Activated T-cell treated with anti-CD3 and anti-CD28 coated beads, Interleukin-2, amount 50 U/mL, for 72 hours (primary cell): ENCODE measurements around the gene TEDC2. TPM values are rescaled to one million over a fixed set of nuclear protein-coding genes. Genes with fewer than 3 reads are reported as not detected.
"Not testable (repeated sequence)": the region's sequence is repeated elsewhere in the genome, so short reads cannot be mapped to it uniquely, and the experiment has no call there.

Source experiments
- ATAC-seq, 2 donors: fragments of 150-1000 bp; cut with Tn5 transposase; replicated peaks in 1 of 2; 2 replicates each; pipeline ENCODE4 v1.10.0; 2021; ENCODE audit warnings: moderate library complexity in 2 of 2, mild to moderate bottlenecking in 1 of 2
- DNase-seq, 2 donors: peaks; one replicate each; pipeline ENCODE4 v3.0.0; 2021 to 2022; ENCODE audit warnings: mixed read lengths in 1 of 2
- H3K27ac Mint-ChIP-seq: one replicate; pipeline ENCODE4 v1.8.0; 2022; ENCODE audit warnings: mild to moderate bottlenecking, moderate library complexity, mixed read lengths
- H3K27me3 Mint-ChIP-seq: one replicate; pipeline ENCODE4 v1.8.0; 2022; ENCODE audit warnings: low read depth, mixed read lengths
- H3K36me3 Mint-ChIP-seq, 2 donors: one replicate each; pipeline ENCODE4 v1.8.0; 2022; ENCODE audit warnings: mixed read lengths in 2 of 2, mild to moderate bottlenecking in 1 of 2; ENCODE audit not compliant: insufficient read depth in 2 of 2
- H3K4me1 Mint-ChIP-seq: one replicate; pipeline ENCODE4 v1.8.0; 2022; ENCODE audit warnings: low read depth, mixed read lengths
- H3K4me3 Mint-ChIP-seq, 2 donors: one replicate each; pipeline ENCODE4 v1.8.0; 2022; ENCODE audit warnings: mild to moderate bottlenecking in 2 of 2, mixed read lengths in 2 of 2, moderate library complexity in 2 of 2
- H3K9me3 Mint-ChIP-seq, 2 donors: one replicate each; pipeline ENCODE4 v1.8.0; 2022; ENCODE audit warnings: mixed read lengths in 2 of 2
- total RNA-seq, 2 donors: library from RNA; stranded (reverse); gene quantifications; one replicate each; pipeline ENCODE4 v1.2.3, GENCODE V29; 2022

The TEDC2 gene
- total RNA-seq, 2 donors from 2014 or later, result 23.0 to 32.7 TPM

GRCh38 chr16:2471653-2472487 is 12.0 kb downstream of the TEDC2 start:
- Mint-ChIP-seq H3K27ac (no peak overlapping the region), H3K9me3 (no peaks in the 10 kb centered on the region), H3K4me1 (peaks cover 22% of the 10 kb centered on the region), H3K36me3 (no peaks in the 10 kb centered on the region), H3K27me3 (peaks cover 26% of the 10 kb centered on the region), H3K4me3 (peak overlapping the region; percentile 29 to 62)
- no peak for DNase-seq
- no peak for ATAC-seq

DNA sequence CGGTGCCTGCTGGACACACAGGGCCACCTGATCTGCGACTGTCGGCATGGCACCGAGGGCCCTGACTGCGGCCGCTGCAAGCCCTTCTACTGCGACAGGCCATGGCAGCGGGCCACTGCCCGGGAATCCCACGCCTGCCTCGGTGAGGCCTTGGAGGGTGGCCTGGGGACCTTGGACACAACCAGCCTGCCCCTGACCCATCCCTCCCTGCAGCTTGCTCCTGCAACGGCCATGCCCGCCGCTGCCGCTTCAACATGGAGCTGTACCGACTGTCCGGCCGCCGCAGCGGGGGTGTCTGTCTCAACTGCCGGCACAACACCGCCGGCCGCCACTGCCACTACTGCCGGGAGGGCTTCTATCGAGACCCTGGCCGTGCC is 12.6 kb downstream of the TEDC2 start:
- H3K4me1 Mint-ChIP-seq, result peaks cover 21% of the 10 kb centered on the region
- H3K9me3 Mint-ChIP-seq, result no peaks in the 10 kb centered on the region
- peak overlapping the region in 1 of 2 donors; percentile 71 for H3K4me3 Mint-ChIP-seq
- ATAC-seq (no peak), DNase-seq (no peak)
- H3K27me3 Mint-ChIP-seq, result peaks cover 26% of the 10 kb centered on the region
- no peak overlapping the region for H3K27ac Mint-ChIP-seq
- no peaks in the 10 kb centered on the region for H3K36me3 Mint-ChIP-seq

DNA sequence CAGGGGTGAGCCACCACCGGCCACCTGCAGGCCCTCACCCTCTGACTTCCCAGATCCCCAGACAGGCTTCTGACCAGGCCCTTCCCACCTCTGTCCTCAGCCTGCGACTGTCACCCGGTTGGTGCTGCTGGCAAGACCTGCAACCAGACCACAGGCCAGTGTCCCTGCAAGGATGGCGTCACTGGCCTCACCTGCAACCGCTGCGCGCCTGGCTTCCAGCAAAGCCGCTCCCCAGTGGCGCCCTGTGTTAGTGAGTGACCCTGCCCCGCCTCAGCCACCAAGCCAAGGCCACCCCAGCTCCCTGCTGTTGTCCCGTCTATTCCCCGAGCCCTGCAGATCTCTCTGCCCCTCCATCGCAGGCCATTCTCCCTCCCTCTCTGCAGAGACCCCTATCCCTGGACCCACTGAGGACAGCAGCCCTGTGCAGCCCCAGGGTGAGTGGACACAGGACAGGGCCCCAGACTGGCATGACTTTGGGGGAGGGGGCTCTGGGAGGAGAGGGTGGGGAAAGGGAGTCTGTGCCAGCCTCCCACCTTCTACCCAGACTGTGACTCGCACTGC is 13.1 kb downstream of the TEDC2 start:
- ATAC-seq, result no peak
- H3K9me3 Mint-ChIP-seq, result no peaks in the 10 kb centered on the region
- DNase-seq, result no peak
- H3K36me3 Mint-ChIP-seq, result no peaks in the 10 kb centered on the region
- peak overlapping the region; percentile 64 to 71 for H3K4me3 Mint-ChIP-seq
- H3K4me1 Mint-ChIP-seq, result peaks cover 21% of the 10 kb centered on the region
- H3K27me3 Mint-ChIP-seq, result peaks cover 26% of the 10 kb centered on the region
- H3K27ac Mint-ChIP-seq, result no peak overlapping the region

- peaks cover 22% of the 10 kb centered on the region for H3K27me3 Mint-ChIP-seq
- peaks cover 21% of the 10 kb centered on the region for H3K4me1 Mint-ChIP-seq
- H3K4me3 Mint-ChIP-seq, result peak overlapping the region; percentile 64 to 71
- H3K9me3 Mint-ChIP-seq, result no peaks in the 10 kb centered on the region
- H3K36me3 Mint-ChIP-seq, result no peaks in the 10 kb centered on the region
- H3K27ac Mint-ChIP-seq, result no peak overlapping the region
- DNase-seq (peak in 1 of 2 donors; percentile 32), ATAC-seq (peak; percentile 2 to 3)
These were observed 13.6 kb downstream of the TEDC2 start for GRCh38 chr16:2473446-2473926.

- no peak overlapping the region for H3K27ac Mint-ChIP-seq
These were observed 14.3 kb downstream of the TEDC2 start for GRCh38 chr16:2473999-2474876.

GRCh38 chr16:2474877-2475412 is 15.0 kb downstream of the TEDC2 start, which contains the start of gene TBC1D24:
TBC1D24 (plus strand) TSS chr16:2475127; CDS start chr16:2496149, 21,022 bp downstream.
- H3K27me3 Mint-ChIP-seq, result peaks cover 14% of the 10 kb centered on the region
- H3K4me1 Mint-ChIP-seq, result peaks cover 21% of the 10 kb centered on the region
- H3K4me3 Mint-ChIP-seq, result peak within 1 kb of the TSS; percentile 82 to 84
- H3K36me3 Mint-ChIP-seq, result no peaks in the 10 kb centered on the region
- peak; percentile 73 to 77 for ATAC-seq
- peak; percentile 88 to 93 for DNase-seq
- H3K9me3 Mint-ChIP-seq, result no peaks in the 10 kb centered on the region
- H3K27ac Mint-ChIP-seq, result no peak within 1 kb of the TSS

More at GRCh38 chr16:2473999-2474876, 14.3 kb downstream of the TEDC2 start:
- no peaks in the 10 kb centered on the region for H3K9me3 Mint-ChIP-seq
- H3K27me3 Mint-ChIP-seq, result peaks cover 19% of the 10 kb centered on the region
- DNase-seq (peak; percentile 63 to 69), ATAC-seq (peak; percentile 65 to 74)
- peaks cover 21% of the 10 kb centered on the region for H3K4me1 Mint-ChIP-seq
- no peaks in the 10 kb centered on the region for H3K36me3 Mint-ChIP-seq
- H3K4me3 Mint-ChIP-seq, result peak overlapping the region; percentile 82 to 84

DNA sequence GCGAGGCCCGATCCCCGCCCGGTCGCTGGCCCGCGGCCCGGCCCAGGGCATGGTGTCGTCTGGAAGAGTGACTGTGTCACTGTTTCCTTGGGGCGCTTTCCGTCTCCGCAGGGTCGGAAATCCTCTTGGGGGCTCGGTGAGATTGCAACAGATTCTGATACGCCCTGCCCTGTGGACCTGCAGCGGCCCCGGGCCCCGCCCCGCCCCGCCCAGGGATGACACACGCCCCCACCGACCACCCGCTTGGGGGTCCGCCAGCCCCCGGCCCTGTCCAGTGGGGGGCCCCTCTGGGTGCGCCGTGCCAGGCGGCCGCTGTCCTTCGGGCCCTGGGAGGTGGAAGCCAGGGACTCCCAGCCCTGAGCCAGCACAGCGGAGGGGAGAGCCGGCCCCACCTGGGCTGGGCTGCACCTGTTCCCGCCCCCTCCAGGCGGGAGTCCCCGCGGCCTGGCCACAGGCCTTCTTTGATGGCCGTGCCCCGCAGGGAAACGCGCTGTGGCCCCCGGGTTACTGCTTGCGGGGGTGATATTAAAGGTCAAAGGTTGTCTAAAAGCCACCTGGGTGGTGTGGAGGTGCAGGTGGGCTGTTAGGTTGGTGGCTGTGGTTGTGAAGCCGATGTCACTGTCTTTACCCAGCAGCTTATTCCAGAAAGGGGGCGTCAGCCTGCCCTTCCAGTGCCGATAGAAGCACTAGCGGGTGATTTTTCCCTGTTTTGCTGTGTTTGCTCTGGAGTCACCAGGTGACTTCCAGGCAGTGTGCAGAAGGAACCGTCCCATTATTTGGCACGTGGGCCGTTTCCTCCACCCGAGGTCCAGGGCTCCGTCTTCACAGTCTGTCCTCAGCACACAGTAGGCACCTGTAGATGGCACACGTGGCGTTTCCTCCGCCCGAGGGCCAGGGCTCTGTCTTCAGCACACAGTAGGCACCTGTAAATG is 15.8 kb downstream of the TEDC2 start:
- H3K27ac Mint-ChIP-seq, result no peak overlapping the region
- H3K27me3 Mint-ChIP-seq, result peaks cover 7% of the 10 kb centered on the region
- H3K4me1 Mint-ChIP-seq, result peaks cover 21% of the 10 kb centered on the region
- no peaks in the 10 kb centered on the region for H3K9me3 Mint-ChIP-seq
- DNase-seq (peak; percentile 35 to 39), ATAC-seq (peak; percentile 39 to 44)
- H3K36me3 Mint-ChIP-seq, result no peaks in the 10 kb centered on the region
- peak overlapping the region; percentile 70 for H3K4me3 Mint-ChIP-seq

- H3K27me3 Mint-ChIP-seq, result peaks cover 7% of the 10 kb centered on the region
- no peak overlapping the region for H3K27ac Mint-ChIP-seq
- no peak for ATAC-seq
- peak overlapping the region; percentile 70 for H3K4me3 Mint-ChIP-seq
- DNase-seq, result no peak
- H3K36me3 Mint-ChIP-seq, result no peaks in the 10 kb centered on the region
- H3K9me3 Mint-ChIP-seq, result no peaks in the 10 kb centered on the region
- H3K4me1 Mint-ChIP-seq, result peaks cover 21% of the 10 kb centered on the region
These were observed 16.4 kb downstream of the TEDC2 start for GRCh38 chr16:2476345-2476720.

- no peak for ATAC-seq
- Mint-ChIP-seq H3K27ac (peak overlapping the region; percentile 51), H3K4me1 (peaks cover 21% of the 10 kb centered on the region), H3K4me3 (peak overlapping the region; percentile 70), H3K36me3 (no peaks in the 10 kb centered on the region), H3K27me3 (peaks cover 7% of the 10 kb centered on the region), H3K9me3 (no peaks in the 10 kb centered on the region)
- no peak for DNase-seq
These were observed 16.8 kb downstream of the TEDC2 start for GRCh38 chr16:2476741-2477140.

GRCh38 chr16:2477327-2477726 is 17.4 kb downstream of the TEDC2 start:
- H3K4me1 Mint-ChIP-seq, result peaks cover 21% of the 10 kb centered on the region
- no peaks in the 10 kb centered on the region for H3K9me3 Mint-ChIP-seq
- no peaks in the 10 kb centered on the region for H3K36me3 Mint-ChIP-seq
- no peak for ATAC-seq
- H3K27ac Mint-ChIP-seq, result no peak overlapping the region
- DNase-seq, result no peak
- H3K4me3 Mint-ChIP-seq, result no peak overlapping the region
- peaks cover 7% of the 10 kb centered on the region for H3K27me3 Mint-ChIP-seq

DNA sequence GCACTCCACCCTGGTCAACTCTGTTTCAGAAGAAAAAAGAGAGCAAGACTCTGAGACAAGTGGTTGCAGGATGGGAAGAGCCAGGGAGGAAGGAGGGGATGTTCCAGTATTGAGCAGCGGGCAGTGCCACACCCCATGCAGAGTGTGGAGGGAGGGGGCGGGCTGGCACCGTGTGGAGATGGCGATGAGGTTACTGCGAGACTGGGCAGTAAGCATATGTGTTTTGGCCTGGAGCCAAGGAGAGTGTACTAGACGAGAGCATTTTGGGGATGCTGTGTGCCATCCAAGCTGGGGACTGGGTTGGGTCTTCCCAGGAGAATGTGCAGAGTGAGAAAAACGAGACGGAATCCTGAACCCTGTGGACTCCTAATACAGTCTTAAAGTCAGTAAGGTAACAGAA is 18.4 kb downstream of the TEDC2 start:
- DNase-seq, result no peak
- Mint-ChIP-seq H3K4me1 (peaks cover 15% of the 10 kb centered on the region), H3K27ac (no peak overlapping the region), H3K9me3 (no peaks in the 10 kb centered on the region), H3K36me3 (no peaks in the 10 kb centered on the region), H3K27me3 (peaks cover under 1% of the 10 kb centered on the region), H3K4me3 (no peak overlapping the region)
- ATAC-seq, result no peak

- H3K9me3 Mint-ChIP-seq, DNase-seq, ATAC-seq, H3K27ac Mint-ChIP-seq, H3K4me3 Mint-ChIP-seq, H3K36me3 Mint-ChIP-seq, H3K27me3 Mint-ChIP-seq: not testable (repeated sequence)
- H3K4me1 Mint-ChIP-seq, result peaks cover 13% of the 10 kb centered on the region
These were observed 20.1 kb downstream of the TEDC2 start for GRCh38 chr16:2479996-2480395.
